Measurements from ENCODE around the gene EPHA4. TPM values are rescaled to one million over a fixed set of nuclear protein-coding genes. Genes with fewer than 3 reads are reported as not detected.

Gene EPHA4
- total RNA-seq, 1 donor from 2014 or later: 30.1 TPM

DNA sequence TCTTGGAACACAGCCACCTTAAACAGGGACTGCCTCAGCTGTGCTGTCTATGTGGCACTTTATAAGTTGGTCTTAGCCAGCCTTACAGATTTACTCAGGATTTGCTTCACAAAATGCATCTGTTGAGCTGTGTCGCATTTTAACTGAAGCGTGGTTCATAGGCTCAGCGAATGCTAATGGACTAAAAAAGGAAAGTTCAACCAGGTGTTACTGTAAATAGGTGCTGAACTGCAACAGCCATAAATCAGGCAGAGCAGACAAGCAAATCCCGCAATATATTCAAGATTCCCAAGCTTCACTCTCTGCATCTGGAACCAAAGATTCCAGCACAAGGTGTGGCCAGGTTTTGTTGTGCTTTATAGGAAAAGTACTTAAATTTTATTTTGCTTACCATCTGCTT, 130.0 kb downstream of the EPHA4 start:
- Histone ChIP-seq H4K20me1 (ENCODE audit: insufficient read depth, low read length) (no peaks in the 10 kb centered on the region), H3K79me2 (ENCODE audit: insufficient read depth, low read length) (no peaks in the 10 kb centered on the region), H3K9me3 (ENCODE audit: insufficient read depth, low read depth, low read length) (no peaks in the 10 kb centered on the region), H3K4me3 (ENCODE audit: insufficient read depth, low read depth, low read length) (no peak overlapping the region), H2AFZ (ENCODE audit: low read depth, low read length) (no peak overlapping the region), H3K4me1 (ENCODE audit: insufficient read depth, low read length) (peaks cover 12% of the 10 kb centered on the region), H3K4me2 (ENCODE audit: low read length) (no peak overlapping the region), H3K9ac (ENCODE audit: low read length) (no peak overlapping the region), H3K27me3 (ENCODE audit: insufficient read depth, low read length) (no peaks in the 10 kb centered on the region), H3K27ac (ENCODE audit: low read depth, low read length) (no peak overlapping the region), H3K36me3 (ENCODE audit: insufficient read depth, low read length) (no peaks in the 10 kb centered on the region)
- no peak overlapping the region for H3K27ac Mint-ChIP-seq (ENCODE audit: unreplicated experiment)
- peaks cover 21% of the 10 kb centered on the region for H3K36me3 Mint-ChIP-seq (ENCODE audit: low read depth, unreplicated experiment)
- TF ChIP-seq, protein P1, sequence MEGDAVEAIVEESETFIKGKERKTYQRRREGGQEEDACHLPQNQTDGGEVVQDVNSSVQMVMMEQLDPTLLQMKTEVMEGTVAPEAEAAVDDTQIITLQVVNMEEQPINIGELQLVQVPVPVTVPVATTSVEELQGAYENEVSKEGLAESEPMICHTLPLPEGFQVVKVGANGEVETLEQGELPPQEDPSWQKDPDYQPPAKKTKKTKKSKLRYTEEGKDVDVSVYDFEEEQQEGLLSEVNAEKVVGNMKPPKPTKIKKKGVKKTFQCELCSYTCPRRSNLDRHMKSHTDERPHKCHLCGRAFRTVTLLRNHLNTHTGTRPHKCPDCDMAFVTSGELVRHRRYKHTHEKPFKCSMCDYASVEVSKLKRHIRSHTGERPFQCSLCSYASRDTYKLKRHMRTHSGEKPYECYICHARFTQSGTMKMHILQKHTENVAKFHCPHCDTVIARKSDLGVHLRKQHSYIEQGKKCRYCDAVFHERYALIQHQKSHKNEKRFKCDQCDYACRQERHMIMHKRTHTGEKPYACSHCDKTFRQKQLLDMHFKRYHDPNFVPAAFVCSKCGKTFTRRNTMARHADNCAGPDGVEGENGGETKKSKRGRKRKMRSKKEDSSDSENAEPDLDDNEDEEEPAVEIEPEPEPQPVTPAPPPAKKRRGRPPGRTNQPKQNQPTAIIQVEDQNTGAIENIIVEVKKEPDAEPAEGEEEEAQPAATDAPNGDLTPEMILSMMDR (IDR thresholded peaks at IDR 0.05; ENCODE audit: insufficient read depth, low read depth, low read length): no peak
- TF ChIP-seq EZH2 (IDR thresholded peaks at IDR 0.05; ENCODE audit: insufficient read depth, low read length): no peak
- no peak overlapping the region for H3K4me3 Mint-ChIP-seq (ENCODE audit: unreplicated experiment)
- no peaks in the 10 kb centered on the region for H3K9me3 Mint-ChIP-seq (ENCODE audit: unreplicated experiment)
- H3K4me1 Mint-ChIP-seq (ENCODE audit: low read depth, unreplicated experiment): peaks cover 23% of the 10 kb centered on the region
- DNase-seq (ENCODE audit: low read depth) (no peak), FAIRE-seq (no peak)
- H3K27me3 Mint-ChIP-seq (ENCODE audit: low read depth, unreplicated experiment): no peaks in the 10 kb centered on the region

DNA sequence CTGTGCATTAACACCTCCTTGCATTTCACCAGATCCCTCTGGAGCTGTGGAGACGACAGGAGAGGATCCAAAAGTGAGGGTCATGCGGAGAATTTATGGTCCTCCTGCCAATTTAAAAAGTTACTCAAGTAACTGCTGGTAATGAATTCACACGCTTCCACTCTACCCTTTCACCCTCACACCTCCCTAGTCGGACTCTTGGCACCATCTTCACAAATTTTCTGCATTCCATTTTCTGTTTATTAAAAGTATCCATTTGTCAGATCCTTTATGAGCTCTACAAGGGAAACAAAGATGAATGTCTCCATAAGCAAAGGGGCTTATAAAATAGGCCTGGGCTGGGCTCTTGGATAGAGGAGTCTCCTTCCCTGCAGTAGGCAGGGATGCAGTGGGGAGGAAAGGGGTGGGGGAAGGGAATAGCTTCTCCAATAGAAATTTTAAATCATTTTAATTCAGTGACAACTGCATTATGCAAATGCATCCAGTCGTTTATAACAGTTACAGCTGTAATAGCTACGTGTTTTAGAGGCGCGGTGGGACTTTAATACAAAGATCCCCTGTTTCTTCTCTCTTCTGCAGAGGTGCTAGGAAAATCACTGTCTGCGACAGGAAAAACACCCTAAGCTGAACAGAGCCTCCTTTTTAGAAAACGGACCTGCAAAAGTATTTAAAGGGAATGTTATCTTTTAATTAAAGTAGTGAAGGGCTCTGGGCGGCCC, 132.2 kb downstream of the EPHA4 start:
- Histone ChIP-seq H3K4me2 (ENCODE audit: low read length) (no peak overlapping the region), H2AFZ (ENCODE audit: low read depth, low read length) (no peak overlapping the region), H3K4me1 (ENCODE audit: insufficient read depth, low read length) (peaks cover 12% of the 10 kb centered on the region), H3K9ac (ENCODE audit: low read length) (no peak overlapping the region), H4K20me1 (ENCODE audit: insufficient read depth, low read length) (no peaks in the 10 kb centered on the region), H3K9me3 (ENCODE audit: insufficient read depth, low read depth, low read length) (no peaks in the 10 kb centered on the region), H3K4me3 (ENCODE audit: insufficient read depth, low read depth, low read length) (no peak overlapping the region), H3K27ac (ENCODE audit: low read depth, low read length) (no peak overlapping the region), H3K36me3 (ENCODE audit: insufficient read depth, low read length) (no peaks in the 10 kb centered on the region), H3K27me3 (ENCODE audit: insufficient read depth, low read length) (no peaks in the 10 kb centered on the region), H3K79me2 (ENCODE audit: insufficient read depth, low read length) (no peaks in the 10 kb centered on the region)
- peaks cover 22% of the 10 kb centered on the region for H3K36me3 Mint-ChIP-seq (ENCODE audit: low read depth, unreplicated experiment)
- no peaks in the 10 kb centered on the region for H3K9me3 Mint-ChIP-seq (ENCODE audit: unreplicated experiment)
- DNase-seq (ENCODE audit: low read depth) (no peak), FAIRE-seq (no peak)
- no peak overlapping the region for H3K27ac Mint-ChIP-seq (ENCODE audit: unreplicated experiment)
- H3K27me3 Mint-ChIP-seq (ENCODE audit: low read depth, unreplicated experiment): no peaks in the 10 kb centered on the region
- peaks cover 18% of the 10 kb centered on the region for H3K4me1 Mint-ChIP-seq (ENCODE audit: low read depth, unreplicated experiment)
- TF ChIP-seq EZH2 (IDR thresholded peaks at IDR 0.05; ENCODE audit: insufficient read depth, low read length): no peak
- TF ChIP-seq, protein P1 (IDR thresholded peaks at IDR 0.05; ENCODE audit: insufficient read depth, low read depth, low read length): no peak
- no peak overlapping the region for H3K4me3 Mint-ChIP-seq (ENCODE audit: unreplicated experiment)

DNA sequence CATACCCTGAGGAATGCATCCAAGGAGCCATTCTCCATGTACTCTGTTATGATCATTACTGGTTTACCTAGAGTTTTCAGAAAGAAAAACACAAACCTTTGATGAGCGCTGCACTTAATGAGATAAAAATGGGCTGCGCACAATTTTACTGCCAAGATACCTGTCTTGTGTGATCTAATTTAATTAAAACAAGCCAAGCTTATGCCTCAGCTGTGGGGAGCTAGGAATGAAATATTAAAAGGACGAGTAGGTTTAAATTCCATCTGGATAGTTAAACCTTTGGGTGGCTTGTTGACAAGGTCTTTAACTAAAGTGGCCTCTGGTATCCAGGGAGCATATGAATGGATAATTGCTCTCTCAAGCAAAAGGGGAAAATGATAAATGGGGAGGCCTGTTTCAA, 135.0 kb downstream of the EPHA4 start:
- Histone ChIP-seq H3K4me3 (ENCODE audit: insufficient read depth, low read depth, low read length) (no peak overlapping the region), H3K27me3 (ENCODE audit: insufficient read depth, low read length) (no peaks in the 10 kb centered on the region), H3K36me3 (ENCODE audit: insufficient read depth, low read length) (no peaks in the 10 kb centered on the region), H4K20me1 (ENCODE audit: insufficient read depth, low read length) (no peaks in the 10 kb centered on the region), H3K4me2 (ENCODE audit: low read length) (no peak overlapping the region), H3K9me3 (ENCODE audit: insufficient read depth, low read depth, low read length) (no peaks in the 10 kb centered on the region), H3K9ac (ENCODE audit: low read length) (no peak overlapping the region), H2AFZ (ENCODE audit: low read depth, low read length) (no peak overlapping the region), H3K27ac (ENCODE audit: low read depth, low read length) (no peak overlapping the region), H3K4me1 (ENCODE audit: insufficient read depth, low read length) (no peaks in the 10 kb centered on the region), H3K79me2 (ENCODE audit: insufficient read depth, low read length) (no peaks in the 10 kb centered on the region)
- Mint-ChIP-seq H3K4me1 (ENCODE audit: low read depth, unreplicated experiment) (no peaks in the 10 kb centered on the region), H3K27ac (ENCODE audit: unreplicated experiment) (no peak overlapping the region), H3K4me3 (ENCODE audit: unreplicated experiment) (no peak overlapping the region), H3K36me3 (ENCODE audit: low read depth, unreplicated experiment) (peaks cover 28% of the 10 kb centered on the region), H3K27me3 (ENCODE audit: low read depth, unreplicated experiment) (no peaks in the 10 kb centered on the region), H3K9me3 (ENCODE audit: unreplicated experiment) (no peaks in the 10 kb centered on the region)
- TF ChIP-seq EZH2 (IDR thresholded peaks at IDR 0.05; ENCODE audit: insufficient read depth, low read length): no peak
- TF ChIP-seq, protein P1 (IDR thresholded peaks at IDR 0.05; ENCODE audit: insufficient read depth, low read depth, low read length): no peak
- FAIRE-seq (no peak), DNase-seq (ENCODE audit: low read depth) (no peak)
